Measurements from ENCODE around the gene NAT8L.
A peak's percentile ranks its signal among the peaks of the same experiment; 100 is the strongest.

NAT8L gene

GRCh38 chr4:2041239-2042130, 17.6 kb upstream of the NAT8L start:
- DNase-seq = peak; percentile 91
- H3K36me3 ChIP-seq = no peaks in the 10 kb centered on the region; the same call in 1 of the 2 replicates
- no peaks in the 10 kb centered on the region for H3K4me1 ChIP-seq
- peaks cover 4% of the 10 kb centered on the region; the same call in 1 of the 2 replicates for H3K9me3 ChIP-seq
- H3K4me3 ChIP-seq (ENCODE audit: low read depth, low read length) = peak overlapping the region; percentile 64
- TF ChIP-seq CTCF (IDR thresholded peaks at IDR 0.05; ENCODE audit: low read depth, low read length) = no peak
- H3K27me3 ChIP-seq = peaks cover 36% of the 10 kb centered on the region

- Histone ChIP-seq H3K36me3 (no peaks in the 10 kb centered on the region; the same call in 1 of the 2 replicates), H3K4me3 (ENCODE audit: low read depth, low read length) (peak overlapping the region; percentile 64), H3K9me3 (peaks cover 4% of the 10 kb centered on the region; the same call in 1 of the 2 replicates), H3K27me3 (peaks cover 36% of the 10 kb centered on the region), H3K4me1 (no peaks in the 10 kb centered on the region)
- peak; percentile 52 for DNase-seq
- TF ChIP-seq CTCF (IDR thresholded peaks at IDR 0.05; ENCODE audit: low read depth, low read length) = no peak
Observed at GRCh38 chr4:2042204-2042946, 16.8 kb upstream of the NAT8L start.

GRCh38 chr4:2042947-2043395, 16.2 kb upstream of the NAT8L start:
- Histone ChIP-seq H3K9me3 (peaks cover 4% of the 10 kb centered on the region; the same call in 1 of the 2 replicates), H3K4me3 (ENCODE audit: low read depth, low read length) (peak overlapping the region; percentile 34), H3K36me3 (no peaks in the 10 kb centered on the region; the same call in 1 of the 2 replicates), H3K4me1 (no peaks in the 10 kb centered on the region), H3K27me3 (peaks cover 36% of the 10 kb centered on the region)
- TF ChIP-seq CTCF (IDR thresholded peaks at IDR 0.05; ENCODE audit: low read depth, low read length) = no peak
- DNase-seq = no peak

GRCh38 chr4:2043396-2044118, 15.6 kb upstream of the NAT8L start:
- Histone ChIP-seq H3K9me3 (peaks cover 4% of the 10 kb centered on the region; the same call in 1 of the 2 replicates), H3K27me3 (peaks cover 33% of the 10 kb centered on the region), H3K4me3 (ENCODE audit: low read depth, low read length) (no peak overlapping the region), H3K36me3 (no peaks in the 10 kb centered on the region; the same call in 1 of the 2 replicates), H3K4me1 (no peaks in the 10 kb centered on the region)
- no peak for DNase-seq
- no peak for TF ChIP-seq CTCF (IDR thresholded peaks at IDR 0.05; ENCODE audit: low read depth, low read length)

GRCh38 chr4:2044119-2044485, 15.0 kb upstream of the NAT8L start:
- Histone ChIP-seq H3K27me3 (peaks cover 27% of the 10 kb centered on the region), H3K4me3 (ENCODE audit: low read depth, low read length) (no peak overlapping the region), H3K36me3 (no peaks in the 10 kb centered on the region; the same call in 1 of the 2 replicates), H3K4me1 (no peaks in the 10 kb centered on the region), H3K9me3 (peaks cover 4% of the 10 kb centered on the region; the same call in 1 of the 2 replicates)
- DNase-seq = no peak
- TF ChIP-seq CTCF (IDR thresholded peaks at IDR 0.05; ENCODE audit: low read depth, low read length) = no peak
